PC-3 (cell line): ENCODE data around the gene SLC34A3. TPM values are rescaled to one million over a fixed set of nuclear protein-coding genes. Genes with fewer than 3 reads are reported as not detected.
A peak's percentile ranks its signal among the peaks of the same experiment; 100 is the strongest.

Experiments used
- ATAC-seq: fragments of 200-7000 bp; cut with Tn5 transposase; 2 replicates; pipeline ENCODE4 v1.9.1; 2020; ENCODE audit warnings: mild to moderate bottlenecking, moderate library complexity
- BruUV-seq: library from RNA; stranded (reverse); fragments of 400-500 nt; replicated peaks from 2 replicates; lab custom pipeline; 2021; lab: Mats Ljungman, UMichigan
- CTCF ChIA-PET: fragments of 300-600 bp; sonication (Branson Sonifier 250); formaldehyde crosslinking; loops from one replicate; lab custom pipeline; 2022; ENCODE audit warnings: antibody characterized with exemption; lab: Charles Lee
- POLR2A ChIA-PET: fragments of 300-600 bp; sonication (Branson Sonifier 250); formaldehyde crosslinking; loops from one replicate; lab custom pipeline; 2022; ENCODE audit warnings: antibody characterized with exemption; ENCODE audit not compliant: unreplicated experiment; lab: Charles Lee
- DNase-seq: peaks from one replicate; pipeline ENCODE4 v3.0.0-alpha.2; 2015
- H2AFZ ChIP-seq: fragments of 300-600 bp; sonication (generic); 2 replicates; pipeline ENCODE4 v1.6.0; 2016; ENCODE audit warnings: antibody characterized with exemption, low read length
- H3F3A ChIP-seq: fragments of 300-600 bp; sonication (generic); one replicate; pipeline ENCODE4 v1.6.0; 2017; ENCODE audit warnings: antibody characterized with exemption, low read length, control low read depth, mild to moderate bottlenecking; ENCODE audit not compliant: unreplicated experiment
- H3K27ac ChIP-seq: fragments of 300-600 bp; sonication (generic); 2 replicates; pipeline ENCODE4 v1.5.1; 2016; ENCODE audit warnings: mild to moderate bottlenecking, low read length
- H3K27me3 ChIP-seq: fragments of 300-600 bp; sonication (generic); 2 replicates; pipeline ENCODE4 v1.6.1; 2016; ENCODE audit warnings: low read length, mixed read lengths
- H3K36me3 ChIP-seq: fragments of 300-600 bp; sonication (generic); 2 replicates; pipeline ENCODE4 v1.6.1; 2016; ENCODE audit warnings: low read depth, mixed run types, low read length, mixed read lengths
- H3K4me1 ChIP-seq: fragments of 300-600 bp; sonication (generic); 2 replicates; pipeline ENCODE4 v1.5.1; 2016; ENCODE audit warnings: low read length; ENCODE audit not compliant: insufficient read depth
- H3K4me2 ChIP-seq: fragments of 300-600 bp; sonication (generic); 2 replicates; pipeline ENCODE4 v1.6.0; 2016; ENCODE audit warnings: low read length
- H3K4me3 ChIP-seq: fragments of 300-600 bp; sonication (generic); 2 replicates; pipeline ENCODE4 v1.5.1; 2016; ENCODE audit warnings: mild to moderate bottlenecking, low read length, mixed read lengths
- H3K79me2 ChIP-seq: fragments of 300-600 bp; sonication (generic); 2 replicates; pipeline ENCODE4 v1.6.1; 2017; ENCODE audit warnings: low read length, mixed read lengths
- H3K9ac ChIP-seq: fragments of 300-600 bp; sonication (generic); 2 replicates; pipeline ENCODE4 v1.6.0; 2016; ENCODE audit warnings: mild to moderate bottlenecking, low read length
- H3K9me2 ChIP-seq: fragments of 300-600 bp; sonication (generic); replicated peaks from 2 replicates; pipeline ENCODE4 v1.6.1; 2016; ENCODE audit warnings: mixed run types, low read length, mixed read lengths
- H3K9me3 ChIP-seq: fragments of 300-600 bp; sonication (generic); 2 replicates; pipeline ENCODE4 v1.6.1; 2016; ENCODE audit warnings: low read length, mixed read lengths
- H4K20me1 ChIP-seq: fragments of 300-600 bp; sonication (generic); 2 replicates; pipeline ENCODE4 v1.6.1; 2016; ENCODE audit warnings: low read length, mixed read lengths
- CTCF ChIP-seq: fragments of 300-600 bp; sonication (generic); conservative IDR thresholded peaks from 2 replicates; pipeline ENCODE4 v1.5.1; 2017; ENCODE audit warnings: antibody characterized with exemption, low read depth, mild to moderate bottlenecking, low read length
- EZH2 ChIP-seq: fragments of 300-600 bp; sonication (generic); IDR thresholded peaks from one replicate; pipeline ENCODE4 v1.6.1; 2017; ENCODE audit warnings: antibody characterized with exemption, mild to moderate bottlenecking, low read length; ENCODE audit not compliant: unreplicated experiment
- EZH2phosphoT487 ChIP-seq: fragments of 300-600 bp; sonication (generic); IDR thresholded peaks from 2 replicates; pipeline ENCODE4 v1.6.1; 2018; ENCODE audit warnings: mild to moderate bottlenecking, antibody characterized with exemption, low read length, borderline replicate concordance
- intact Hi-C: fragments of 100-400 bp; cut with micrococcal nuclease; formaldehyde crosslinking; loops from 2 replicates; pipeline ENCODE4 v1.9.0; 2023
- total RNA-seq: library from RNA; depleted of rRNA; stranded (reverse); fragments of >200 nt; gene quantifications from 2 replicates; pipeline ENCODE4 v1.2.3, GENCODE V29; 2014

SLC34A3 gene
- total RNA-seq, 1 experiment from 2014 or later = 1.5 TPM

- intact Hi-C loops = no loop called here
- peaks cover 19% of the 10 kb centered on the region for H3K79me2 ChIP-seq
- no peaks in the 10 kb centered on the region for H3K36me3 ChIP-seq
- no peaks in the 10 kb centered on the region for H3K9me3 ChIP-seq
- H3K27ac ChIP-seq = no peak overlapping the region
- H3K4me1 ChIP-seq = peaks cover 50% of the 10 kb centered on the region
- H4K20me1 ChIP-seq = no peaks in the 10 kb centered on the region
- DNase-seq (no peak), ATAC-seq (no peak)
- TF ChIP-seq EZH2 = no peak
- TF ChIP-seq CTCF = no peak
- TF ChIP-seq EZH2phosphoT487 = no peak
- no peaks in the 10 kb centered on the region for H3K9me2 ChIP-seq
- H2AFZ ChIP-seq = no peak overlapping the region
- ChIA-PET POLR2A (interaction anchor here (0.5 kb wide), 1 partner anchor 157 kb away, joined by 8 read pairs; no protein-coding TSS in a partner anchor), CTCF (no interaction called here)
- no peaks in the 10 kb centered on the region for H3K27me3 ChIP-seq
- no TSS peak for BruUV-seq
- H3K4me2 ChIP-seq = peak overlapping the region; percentile 69
- H3K9ac ChIP-seq = no peak overlapping the region
- peaks cover 2% of the 10 kb centered on the region for H3F3A ChIP-seq
- H3K4me3 ChIP-seq = peak overlapping the region; percentile 55
Observed at GRCh38 chr9:137221506-137222111, 9.1 kb upstream of the SLC34A3 start.

DNA sequence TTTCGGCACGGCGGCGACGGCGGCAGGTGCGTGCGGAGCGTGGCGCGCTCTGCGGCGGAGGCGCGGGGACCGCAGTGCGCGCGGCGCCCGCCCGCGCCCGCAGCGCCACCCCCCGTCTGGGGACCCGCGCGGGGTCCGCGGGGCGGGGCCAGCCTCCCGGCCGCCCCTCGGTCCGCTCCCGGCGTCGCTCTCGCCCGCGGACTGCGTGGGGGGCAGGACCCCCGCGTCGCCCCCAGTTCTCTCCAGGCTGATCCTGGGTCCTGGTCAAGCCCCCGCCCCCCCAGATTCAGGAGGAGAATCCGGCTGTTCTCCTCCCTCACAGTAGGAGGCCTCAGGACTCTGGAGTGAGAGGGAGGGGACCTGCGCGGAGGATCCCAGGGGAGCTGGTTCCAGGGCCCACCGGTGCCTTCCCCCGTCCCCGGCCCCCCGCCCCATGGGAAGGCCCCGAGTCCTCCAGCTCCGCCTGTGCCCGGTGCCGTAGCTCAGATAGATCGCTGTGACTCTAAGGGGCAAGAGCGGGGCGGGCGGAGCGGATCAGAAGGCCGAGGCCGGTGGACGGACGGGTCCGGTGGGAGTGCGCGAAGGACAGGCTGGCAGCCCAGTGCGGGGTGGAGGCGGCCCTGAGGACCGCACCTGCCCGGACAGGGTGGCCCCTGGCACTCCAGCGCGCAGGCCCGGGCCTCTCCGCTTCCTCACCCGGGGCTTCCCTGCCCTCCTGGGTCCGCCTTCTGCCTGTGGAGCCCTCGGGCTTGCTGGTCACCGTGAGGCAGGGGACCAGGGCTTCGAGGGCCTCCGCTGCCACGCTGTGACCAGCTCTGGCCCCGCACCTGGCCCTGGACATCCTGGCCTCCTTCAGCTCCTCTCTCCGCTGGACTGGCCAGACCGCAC is 8.3 kb upstream of the SLC34A3 start, which contains the start of gene RNF208:
TSS of gene RNF208 (minus strand) at position 51 of the 888 bp plus-strand sequence. CDS start 1,028 bp downstream, outside the sequence.
- Histone ChIP-seq H4K20me1 (no peaks in the 10 kb centered on the region), H3K9me3 (no peaks in the 10 kb centered on the region), H3K27ac (peak within 1 kb of the TSS; percentile 34; the same call in 1 of the 2 replicates), H3K9ac (peak within 1 kb of the TSS; percentile 41), H3K79me2 (peaks cover 19% of the 10 kb centered on the region), H3K9me2 (no peaks in the 10 kb centered on the region), H3K27me3 (no peaks in the 10 kb centered on the region), H3K4me2 (peak within 1 kb of the TSS; percentile 93), H3K36me3 (no peaks in the 10 kb centered on the region), H2AFZ (no peak within 1 kb of the TSS), H3K4me3 (peak within 1 kb of the TSS; percentile 88), H3F3A (peaks cover 2% of the 10 kb centered on the region), H3K4me1 (peaks cover 51% of the 10 kb centered on the region)
- TF ChIP-seq CTCF = no peak
- ATAC-seq (no peak), DNase-seq (no peak)
- ChIA-PET POLR2A (interaction anchor here (0.6 kb wide), 1 partner anchor 503 kb away, joined by 3 read pairs; no protein-coding TSS in a partner anchor), CTCF (no interaction called here)
- intact Hi-C loops = no loop called here
- BruUV-seq = TSS peak; percentile 33
